B cell (primary cell): Measurements from ENCODE around the gene BID.
"Not testable (repeated sequence)": the region's sequence is repeated elsewhere in the genome, so short reads cannot be mapped to it uniquely, and the experiment has no call there.

ENCODE experiments used
- CTCF ChIP-seq: fragments of 200-600 bp; IDR thresholded peaks from one replicate; pipeline ENCODE4 v1.8.0; 2022; ENCODE audit warnings: antibody characterized with exemption, mild to moderate bottlenecking
- EZH2 ChIP-seq: IDR thresholded peaks from 2 replicates; pipeline ENCODE4 v1.6.1; 2012; ENCODE audit warnings: borderline replicate concordance, low read depth, mild to moderate bottlenecking, moderate library complexity, low read length; ENCODE audit not compliant: insufficient read depth, poor library complexity, severe bottlenecking

GRCh38 chr22:17698276-17698675, 76.0 kb downstream of the BID start:
- TF ChIP-seq CTCF, EZH2: not testable (repeated sequence)
